Femur (tissue), 1 donor: ENCODE results near the gene CLIC3.
"Not testable (repeated sequence)": the region's sequence is repeated elsewhere in the genome, so short reads cannot be mapped to it uniquely, and the experiment has no call there.

Source experiments
- DNase-seq: peaks from one replicate; pipeline ENCODE4 v3.0.0-alpha.2; 2017

Gene CLIC3, protein sequence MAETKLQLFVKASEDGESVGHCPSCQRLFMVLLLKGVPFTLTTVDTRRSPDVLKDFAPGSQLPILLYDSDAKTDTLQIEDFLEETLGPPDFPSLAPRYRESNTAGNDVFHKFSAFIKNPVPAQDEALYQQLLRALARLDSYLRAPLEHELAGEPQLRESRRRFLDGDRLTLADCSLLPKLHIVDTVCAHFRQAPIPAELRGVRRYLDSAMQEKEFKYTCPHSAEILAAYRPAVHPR

DNA sequence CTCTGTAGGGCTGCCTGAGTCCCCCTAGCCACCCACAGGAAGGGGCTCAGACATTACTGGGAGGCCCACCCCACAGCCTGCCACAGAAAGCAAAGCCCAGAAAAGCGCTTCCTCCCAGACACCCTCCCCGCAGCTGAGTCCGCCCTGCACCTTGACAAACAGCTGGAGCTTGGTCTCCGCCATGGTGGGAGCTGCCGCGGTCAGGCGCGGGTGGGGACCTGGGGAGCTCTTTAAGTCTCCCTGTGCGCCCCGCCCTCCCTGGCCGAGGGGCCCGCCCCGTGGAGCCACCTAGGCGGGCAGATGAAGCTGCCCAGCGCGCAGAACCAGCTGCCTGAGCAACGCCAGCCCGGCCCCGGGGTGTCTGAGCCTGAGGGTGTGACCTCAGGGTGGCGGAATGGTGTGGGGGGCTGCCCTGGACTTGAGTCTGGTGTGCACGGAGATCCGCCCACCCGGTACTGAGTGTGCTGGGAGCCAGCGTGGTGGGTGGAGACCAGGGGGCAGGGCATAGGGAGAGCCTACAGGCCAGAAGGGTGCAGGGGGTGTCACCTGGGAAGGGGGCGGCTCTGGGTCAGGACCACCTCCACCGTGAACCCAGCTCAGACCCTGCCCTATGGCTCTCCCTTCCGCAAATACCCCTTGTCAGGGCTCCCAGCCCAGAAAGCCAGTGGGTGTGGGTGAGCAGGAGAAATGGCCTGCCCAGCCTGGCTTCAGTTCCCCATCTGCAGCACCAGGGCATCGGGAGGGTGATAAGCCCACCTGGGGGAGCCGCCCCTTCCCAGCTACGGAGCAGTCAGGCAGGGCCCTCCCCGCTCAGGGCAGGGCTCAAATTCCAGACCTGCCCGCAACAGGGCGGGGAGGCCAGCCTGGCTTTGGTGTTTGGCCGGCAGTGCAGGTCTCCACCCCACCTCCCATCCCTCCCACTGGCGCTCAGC lies at the start of gene CLIC3:
Gene CLIC3, minus strand, starts transcription at position 208 of the 932 bp plus-strand sequence. Its CDS starts 25 bp downstream, at position 183.
- no peak for DNase-seq

DNA sequence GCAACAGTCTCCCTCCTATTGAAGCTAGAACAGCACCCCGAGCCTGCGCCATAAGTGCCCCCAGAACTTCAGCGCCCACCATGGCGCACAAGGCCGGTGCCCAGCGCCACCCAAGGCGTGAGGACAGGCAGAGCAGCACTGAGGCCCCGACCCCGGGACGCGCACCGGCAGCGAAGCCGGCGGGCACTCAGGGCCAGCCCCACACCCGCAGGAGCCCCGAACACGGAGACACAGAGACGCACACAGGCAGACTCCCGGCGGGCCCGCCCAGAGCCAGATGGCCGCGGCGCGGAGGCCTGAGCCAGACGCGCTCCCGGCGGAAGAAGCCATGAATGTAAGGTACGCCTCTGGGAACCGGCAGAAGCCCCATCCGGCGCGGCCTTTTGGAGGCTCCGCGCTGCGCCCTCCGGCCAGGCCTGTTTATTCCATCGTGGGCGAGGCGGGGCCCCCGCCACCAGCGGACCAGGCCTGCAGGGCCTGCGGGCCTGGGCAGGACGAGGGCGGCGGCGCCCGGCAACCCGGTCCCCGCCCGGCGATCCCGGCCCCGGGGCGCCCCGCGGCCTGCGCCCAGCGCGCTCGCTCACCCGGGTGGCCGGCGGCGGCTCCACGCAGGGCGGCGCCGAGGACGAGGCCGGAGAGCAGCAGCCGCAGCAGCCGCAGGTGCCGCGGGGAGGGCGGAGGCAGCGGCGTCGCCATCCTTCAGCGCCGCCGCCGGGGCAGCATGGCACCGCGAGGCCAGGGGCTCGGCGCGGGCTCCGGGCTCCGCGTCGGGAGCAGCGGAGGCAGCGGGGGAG lies 49.1 kb upstream of the CLIC3 start:
- DNase-seq, result no peak

DNA sequence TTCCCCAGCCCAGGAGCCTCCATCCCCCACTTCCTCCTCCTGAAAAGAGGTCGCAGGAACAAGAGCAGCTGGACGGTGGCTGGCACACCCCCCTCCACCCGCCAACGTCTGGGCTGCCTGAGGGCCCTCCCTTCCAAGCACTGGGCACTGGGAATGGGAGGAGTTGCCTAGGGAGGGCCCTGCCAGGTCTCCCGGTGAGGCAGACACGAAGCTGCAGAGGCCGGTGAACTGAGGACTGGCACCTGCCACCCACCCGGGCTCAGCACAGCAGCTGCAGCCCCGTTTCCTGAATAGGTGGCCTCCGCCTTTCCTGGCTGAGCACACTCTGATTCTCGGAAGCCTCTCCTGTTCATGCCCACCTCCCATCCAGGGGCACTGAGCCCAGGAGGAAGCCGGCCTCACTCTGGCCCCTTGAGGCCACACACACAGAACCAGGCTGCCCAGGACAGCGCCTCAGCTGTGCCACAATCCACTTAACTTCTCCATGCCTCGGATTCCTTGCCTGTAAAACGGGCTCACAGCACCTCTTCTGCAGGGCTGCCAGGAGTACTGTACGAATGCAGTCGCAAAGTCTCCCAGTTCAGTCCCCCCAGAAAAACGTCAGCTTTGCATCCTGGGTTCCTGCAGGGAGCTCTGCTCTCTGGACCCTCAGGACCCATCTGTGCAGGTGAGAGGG lies 48.3 kb upstream of the CLIC3 start:
- no peak for DNase-seq

DNA sequence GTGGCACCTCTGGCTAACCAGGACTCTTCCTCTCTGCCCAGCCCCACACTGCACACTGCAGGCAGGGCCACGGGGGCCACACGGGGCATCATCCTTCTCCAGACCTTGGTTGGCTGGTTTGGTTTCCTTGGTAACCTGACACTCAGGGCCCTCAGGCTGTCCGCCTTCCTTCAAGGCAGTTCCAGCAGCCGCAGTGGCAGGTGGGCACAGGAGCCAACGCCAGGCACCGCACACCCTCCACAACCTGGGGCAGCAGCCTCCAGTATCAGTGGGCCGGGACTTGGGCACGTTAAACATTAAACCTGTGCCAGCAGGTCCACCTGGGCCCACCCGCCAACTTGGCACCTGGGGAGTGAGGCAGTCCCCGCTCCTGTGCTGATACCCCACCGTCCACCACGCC lies 47.7 kb upstream of the CLIC3 start:
- no peak for DNase-seq

DNA sequence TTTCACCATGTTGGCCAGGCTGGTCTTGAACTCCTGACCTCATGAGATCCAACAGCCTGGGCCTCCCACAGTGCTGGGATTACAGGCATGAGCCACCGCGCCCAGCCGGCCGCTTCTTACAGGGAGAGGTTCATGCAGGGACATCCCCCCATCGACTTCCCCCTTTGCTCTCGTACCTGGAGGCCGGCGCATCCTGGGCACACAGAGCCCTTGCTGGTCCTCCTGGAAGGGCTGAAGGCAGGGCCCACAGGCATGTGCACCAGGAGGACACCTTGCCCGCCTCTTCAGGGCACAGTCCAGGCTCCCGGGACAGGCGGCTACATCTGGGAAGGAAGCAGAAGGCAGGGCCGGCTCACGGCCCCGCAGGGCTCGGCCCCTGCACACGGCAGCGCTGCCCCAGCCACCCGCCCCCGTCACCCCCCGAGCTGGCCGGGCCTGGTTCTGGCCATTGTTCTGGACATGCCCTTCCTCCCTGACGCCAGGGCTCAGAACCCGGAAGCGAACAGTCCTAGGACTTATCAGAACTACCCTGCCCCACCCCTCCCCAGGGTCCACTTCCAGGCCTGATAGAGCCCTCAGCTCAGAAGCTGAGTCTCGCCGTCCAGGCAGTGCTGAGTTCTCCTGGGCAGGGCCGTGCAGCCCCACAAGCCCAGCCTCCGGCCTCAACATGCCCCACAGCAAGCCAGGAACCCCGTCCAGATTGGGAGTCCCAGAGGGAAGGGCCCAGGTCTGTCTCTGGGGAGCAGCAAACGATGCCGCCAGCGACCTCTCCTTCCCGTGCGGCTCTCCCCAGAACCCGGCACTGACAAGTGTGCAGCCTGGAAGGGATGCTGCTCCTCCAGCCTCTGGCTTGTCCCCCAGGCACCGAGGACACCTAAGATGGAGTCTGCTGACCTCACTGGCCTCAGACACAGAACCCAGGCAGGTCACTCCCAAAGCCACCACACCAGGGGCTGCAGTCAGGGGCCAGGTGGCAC lies 46.7 kb upstream of the CLIC3 start:
- DNase-seq, result no peak

DNA sequence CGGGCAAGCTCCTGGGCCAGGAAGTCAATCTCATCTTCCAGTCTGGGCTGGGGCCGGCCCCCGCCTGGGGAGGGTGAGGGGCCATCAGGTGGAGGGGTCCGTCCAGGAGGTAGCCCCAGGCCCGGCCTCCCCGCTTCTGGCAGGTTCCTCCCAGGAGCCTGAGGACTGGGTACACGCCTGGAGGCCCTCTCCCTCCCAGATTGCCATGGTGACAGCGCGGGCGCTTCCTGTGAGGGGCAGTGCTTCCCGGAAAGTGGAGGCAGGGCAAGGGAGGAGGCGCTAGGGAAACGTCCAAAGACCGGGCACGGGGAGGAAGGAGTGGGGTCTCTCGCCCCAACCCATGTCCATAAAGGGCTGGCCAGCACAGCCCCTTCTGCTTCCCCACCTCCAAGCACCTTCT lies 44.8 kb upstream of the CLIC3 start:
- no peak for DNase-seq

DNA sequence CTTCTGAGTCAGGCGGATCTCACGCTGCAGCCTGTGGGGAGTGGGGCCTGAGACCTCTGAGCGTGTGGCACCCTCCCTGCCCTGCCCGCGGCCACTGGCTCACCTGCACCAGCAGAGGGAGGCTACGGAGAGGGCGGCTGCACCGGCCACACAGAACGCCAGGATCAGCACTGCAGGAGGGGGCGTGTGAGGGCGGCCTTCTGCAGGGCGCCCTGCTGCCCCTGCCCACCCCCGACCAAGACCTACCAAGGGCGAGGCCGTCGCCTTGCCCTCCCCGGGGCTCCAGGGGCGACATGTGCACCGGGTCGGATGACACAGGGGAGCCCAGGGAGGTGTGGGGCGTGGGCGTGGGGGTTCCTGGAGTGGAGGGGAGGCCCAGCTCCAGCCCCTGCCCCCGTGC lies 44.2 kb upstream of the CLIC3 start:
- no peak for DNase-seq

DNA sequence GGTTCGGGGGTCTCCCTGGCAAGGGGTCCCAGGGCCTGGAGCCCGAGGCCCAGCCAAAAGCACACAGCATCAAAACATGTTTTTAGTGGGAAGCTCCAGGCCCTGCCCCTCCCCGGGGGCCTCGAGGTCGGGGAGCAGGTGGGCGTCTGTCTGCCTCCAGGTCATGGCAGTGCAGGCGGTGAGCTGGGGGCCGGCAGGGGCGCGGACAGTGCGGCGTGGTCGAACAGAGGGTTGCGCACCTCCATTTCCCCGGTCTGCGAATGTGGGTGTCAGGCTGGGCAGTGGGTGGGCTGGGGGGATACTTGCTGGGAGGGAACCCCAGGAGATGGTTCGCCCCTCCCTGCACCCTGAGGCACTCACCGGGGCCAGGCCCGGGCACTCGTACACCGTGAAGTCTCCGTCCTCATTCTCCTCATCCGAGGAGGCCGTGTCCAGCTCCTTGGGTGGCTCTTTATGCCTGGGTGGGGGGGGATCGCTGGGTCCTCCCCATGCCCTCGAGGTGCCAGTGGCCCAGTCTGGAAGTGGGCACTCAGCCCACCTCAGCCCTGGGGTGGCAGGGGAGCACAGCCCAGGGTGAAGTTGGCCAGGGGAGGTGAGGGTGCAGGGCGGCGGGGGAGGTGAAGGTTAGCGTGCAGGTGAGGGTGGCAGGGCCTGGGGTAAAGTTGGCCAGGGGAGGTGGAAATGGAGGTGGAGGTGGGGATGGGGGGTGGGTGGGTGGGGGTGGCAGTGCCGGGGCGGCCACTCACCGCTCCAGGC lies 43.4 kb upstream of the CLIC3 start:
- DNase-seq, result no peak

DNA sequence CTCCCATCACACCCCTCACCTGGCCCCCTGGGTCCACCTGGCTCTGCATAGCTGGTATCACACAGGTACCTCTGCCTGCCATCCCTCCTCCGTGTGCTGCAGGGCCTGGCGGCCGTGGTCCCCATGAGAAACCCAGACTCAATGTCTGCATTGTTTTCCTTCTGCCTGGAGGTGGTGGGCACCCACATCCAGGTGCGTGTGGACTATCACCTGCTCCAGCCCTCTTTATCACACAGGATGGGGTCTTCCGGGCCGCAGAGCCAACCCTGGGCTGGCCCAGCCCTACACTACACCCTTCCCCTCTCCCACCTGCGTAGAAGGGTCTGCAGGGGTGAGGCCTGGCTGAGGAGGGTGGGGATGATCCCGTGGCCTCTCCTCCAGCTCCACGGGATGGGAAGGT lies 42.5 kb upstream of the CLIC3 start:
- no peak for DNase-seq

DNA sequence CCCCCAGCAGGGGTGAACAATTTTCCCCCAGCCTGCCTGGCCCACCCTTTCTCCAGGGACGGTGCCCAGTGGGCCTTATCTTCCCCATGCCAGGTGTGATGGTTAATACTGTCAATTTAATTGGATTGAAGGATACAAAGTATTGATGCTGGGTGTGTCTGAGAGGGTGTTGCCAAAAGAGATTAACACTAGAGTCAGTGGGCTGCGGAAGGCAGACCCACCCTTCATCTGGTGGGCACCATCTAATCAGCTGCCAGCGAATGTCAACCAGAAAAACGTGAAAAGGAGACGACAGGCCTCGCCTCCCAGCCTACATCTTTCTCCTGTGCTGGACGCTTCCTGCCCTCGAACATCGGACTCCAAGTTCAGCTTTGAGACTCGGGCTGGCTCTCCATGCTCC lies 41.1 kb upstream of the CLIC3 start:
- DNase-seq, result no peak

DNA sequence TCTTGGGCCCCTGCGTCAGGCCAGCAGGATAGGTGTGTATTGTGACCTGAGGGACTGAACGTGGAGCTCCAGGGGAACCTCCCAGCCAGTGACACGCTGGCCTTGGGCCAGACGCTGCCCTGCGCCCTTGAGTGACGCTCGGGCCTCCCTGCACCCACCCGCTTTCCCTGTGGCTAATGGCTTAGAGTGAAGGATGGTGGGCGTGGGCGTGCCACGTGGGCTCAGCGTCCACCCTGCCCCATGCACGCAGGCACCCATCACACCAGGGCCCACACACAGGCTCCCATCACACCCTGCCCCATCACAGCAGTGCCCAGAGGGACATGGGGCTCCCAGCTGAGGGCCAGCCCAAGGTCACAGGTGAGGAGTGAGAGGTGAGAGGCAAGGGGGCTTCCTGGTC lies 40.7 kb upstream of the CLIC3 start:
- DNase-seq, result no peak

DNA sequence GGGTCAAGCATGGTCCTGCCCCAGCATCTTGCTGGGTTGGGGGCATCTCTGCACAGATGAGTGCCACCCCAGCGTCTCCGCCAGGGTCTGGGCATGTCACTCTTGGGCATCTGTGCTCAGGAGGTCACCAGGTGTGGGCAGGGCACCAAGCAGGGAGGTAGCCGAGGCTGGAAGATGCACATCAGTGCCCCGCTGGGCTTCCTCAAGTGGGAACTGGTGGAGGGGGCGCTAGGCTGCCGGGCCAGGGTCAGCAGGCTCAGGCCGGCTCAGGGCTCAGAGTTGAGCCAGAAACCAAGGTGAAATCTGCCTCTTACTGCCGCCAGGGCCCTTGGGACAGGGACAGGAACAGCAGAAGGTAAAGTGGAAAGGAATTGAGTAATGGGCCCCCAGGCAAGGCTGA lies 39.6 kb upstream of the CLIC3 start:
- no peak for DNase-seq

DNA sequence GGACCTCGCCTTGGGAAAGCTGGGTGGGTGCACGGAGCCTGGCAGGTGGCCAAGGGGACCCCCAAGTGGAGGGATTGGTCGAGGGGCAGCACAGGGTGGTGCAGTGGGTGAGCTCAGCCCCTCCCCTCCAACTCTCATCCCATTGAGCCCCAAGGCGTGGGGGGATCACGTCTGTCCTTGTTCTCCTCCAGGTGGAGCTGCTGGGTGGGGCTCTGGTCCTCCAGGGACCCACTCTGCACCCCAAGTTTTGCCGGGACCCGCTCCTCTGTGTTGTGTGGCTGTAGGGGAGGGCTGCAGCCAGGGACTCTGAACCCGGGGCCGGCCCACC lies 39.1 kb upstream of the CLIC3 start:
- no peak for DNase-seq

DNA sequence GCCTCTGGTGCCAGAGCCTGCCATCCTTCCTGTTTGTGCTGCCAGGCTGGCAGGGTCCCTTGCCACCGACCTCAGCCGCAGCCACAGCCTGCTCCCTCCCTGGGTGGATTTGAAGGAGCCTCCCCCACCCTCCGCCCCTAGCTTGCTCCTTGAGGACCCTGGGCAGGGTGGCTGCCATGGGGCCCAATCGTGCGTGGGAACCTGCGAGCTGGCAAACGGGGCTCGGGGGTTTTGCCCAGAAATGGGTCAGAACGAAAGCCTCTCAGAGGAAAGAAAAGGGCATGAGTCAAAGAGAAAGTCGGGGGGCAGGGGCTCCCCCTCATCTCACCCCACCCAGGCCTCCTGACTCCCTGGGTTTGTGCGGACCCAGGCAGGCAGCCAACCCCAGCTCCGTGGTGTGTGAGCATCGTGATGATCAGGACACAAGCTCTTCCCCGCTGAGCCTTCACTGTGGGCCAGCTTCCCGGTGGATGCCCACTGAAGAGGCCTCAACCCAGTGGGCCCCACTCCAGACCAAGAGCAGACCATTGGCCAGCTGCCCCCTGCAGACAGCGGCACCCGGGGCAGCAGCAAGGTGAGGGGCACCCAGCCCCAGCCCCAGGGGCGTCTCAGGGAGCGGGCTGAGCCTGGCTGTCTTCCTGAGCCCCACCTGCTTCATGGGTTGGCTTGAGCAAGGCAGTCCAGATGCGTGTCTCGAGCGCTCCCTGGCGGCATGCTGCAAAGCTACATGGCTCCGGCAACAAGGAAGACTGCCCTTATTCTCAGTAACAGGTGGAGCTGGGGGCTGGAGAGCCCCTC lies 38.5 kb upstream of the CLIC3 start:
- DNase-seq, result peak; percentile 91

DNA sequence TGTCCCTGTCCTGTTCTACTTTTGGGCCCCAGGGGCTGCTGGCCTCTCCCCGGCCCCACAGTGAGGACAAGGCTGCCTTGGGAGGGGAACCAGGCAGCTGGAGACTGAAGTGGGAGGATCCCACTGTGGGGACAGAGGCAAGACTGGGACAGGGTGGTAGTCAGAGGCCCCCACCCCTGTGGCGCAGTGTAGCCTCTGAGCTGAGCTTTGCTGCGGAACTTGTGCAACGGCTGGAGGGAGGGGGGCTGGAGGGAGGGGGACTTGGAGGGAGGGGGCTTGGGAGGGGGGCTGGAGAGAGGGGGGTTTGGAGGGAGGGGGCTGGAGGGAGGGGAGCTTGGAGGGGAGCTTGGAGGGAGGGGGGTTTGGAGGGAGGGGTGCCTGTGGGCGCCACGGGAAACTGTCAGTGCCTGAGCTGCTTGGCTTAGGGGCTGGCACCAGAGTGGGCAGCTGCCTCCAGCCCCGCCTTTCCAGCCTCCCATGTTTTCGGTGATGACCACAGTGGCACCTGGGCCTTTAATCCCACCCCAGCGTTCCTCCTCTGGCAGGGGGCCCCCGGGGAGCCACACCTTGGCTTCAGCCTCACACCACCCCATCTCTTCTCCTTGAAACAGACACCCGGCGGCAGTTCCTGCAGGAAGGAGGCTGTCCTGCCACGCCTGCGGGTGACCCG lies 37.8 kb upstream of the CLIC3 start:
- DNase-seq, result no peak

DNA sequence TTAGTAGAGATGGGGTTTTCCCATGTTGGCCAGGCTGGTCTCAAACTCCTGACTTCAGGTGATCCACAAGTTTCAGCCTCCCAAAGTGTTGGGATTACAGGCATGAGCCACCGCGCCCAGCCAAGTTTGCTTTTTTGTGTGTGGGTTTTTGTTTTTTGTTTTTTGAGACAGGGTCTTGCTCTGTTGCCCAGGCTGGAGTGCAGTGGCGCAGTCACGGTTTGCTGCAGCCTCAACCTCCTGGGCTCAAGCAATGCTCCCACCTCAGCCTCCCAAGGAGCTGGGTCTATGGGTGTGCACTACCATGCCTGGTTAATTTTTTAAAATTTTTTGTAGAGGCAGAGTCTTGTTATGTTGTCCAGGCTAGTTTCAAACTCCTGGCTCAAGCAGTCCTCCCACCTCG lies 37.1 kb upstream of the CLIC3 start:
- not testable (repeated sequence) for DNase-seq

DNA sequence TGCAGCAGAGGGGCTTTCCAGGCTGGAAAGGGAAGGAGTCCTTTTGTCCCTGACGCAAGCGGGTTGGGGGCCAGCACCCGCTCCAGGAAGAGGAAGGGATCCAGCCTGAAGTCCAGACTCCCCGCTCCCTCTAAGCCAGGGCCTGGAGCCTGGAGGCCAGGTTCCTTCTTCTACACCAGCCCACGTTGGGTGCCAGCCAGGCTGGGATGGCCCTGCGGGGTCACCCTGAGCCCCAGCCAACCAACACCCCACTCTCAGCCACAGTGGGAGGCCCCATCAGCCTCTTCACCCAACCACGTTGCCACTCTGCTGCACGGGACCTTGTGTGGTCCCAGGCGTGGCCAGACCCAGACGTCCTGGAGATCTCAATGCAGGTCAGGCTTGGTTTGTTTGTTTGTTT lies 36.5 kb upstream of the CLIC3 start:
- no peak for DNase-seq

DNA sequence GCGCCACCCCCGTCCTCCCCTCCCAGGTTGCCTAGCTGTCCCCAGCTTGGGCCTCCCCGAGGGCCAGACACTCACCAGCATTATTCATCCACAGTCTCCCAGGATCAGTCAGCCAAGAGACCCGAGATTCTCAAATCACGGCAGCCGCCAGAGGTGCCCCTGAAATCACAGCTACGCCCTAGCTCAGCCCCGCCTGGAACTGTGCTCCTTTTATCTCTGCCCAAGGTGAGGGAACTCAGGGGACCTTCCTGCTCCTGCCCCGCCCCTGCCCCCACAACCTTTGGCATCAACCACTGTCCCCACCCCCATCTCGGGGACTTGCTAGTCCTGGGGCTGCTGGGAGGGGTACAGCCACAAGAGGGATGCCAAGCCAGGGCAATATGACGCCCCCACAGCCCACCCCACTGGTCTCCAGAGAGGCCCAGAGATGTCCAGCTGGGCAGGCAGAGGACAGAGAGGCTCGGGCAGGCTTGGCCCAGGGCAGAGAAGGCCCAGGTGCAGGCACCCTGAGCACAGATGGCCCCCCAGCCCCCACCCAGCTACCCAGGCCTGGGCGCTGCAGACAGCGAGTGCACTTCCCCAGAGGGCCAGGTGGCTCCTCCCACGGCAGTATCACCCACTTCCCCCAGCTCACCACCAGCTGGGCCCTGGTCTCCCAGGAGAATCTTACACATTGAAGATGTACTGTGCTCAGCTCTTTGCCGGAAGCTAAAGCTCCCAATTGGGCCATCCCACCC lies 35.7 kb upstream of the CLIC3 start, which contains the start of gene FUT7:
Gene FUT7, minus strand, starts transcription at position 185 of the 737 bp plus-strand sequence. Its CDS starts 97 bp downstream, at position 88.
- no peak for DNase-seq
